IgD-negative memory B cell (primary cell): ENCODE results near the gene OPRD1. TPM values are rescaled to one million over a fixed set of nuclear protein-coding genes. Genes with fewer than 3 reads are reported as not detected.
A peak's percentile ranks its signal among the peaks of the same experiment; 100 is the strongest.
"Not testable (repeated sequence)": the region's sequence is repeated elsewhere in the genome, so short reads cannot be mapped to it uniquely, and the experiment has no call there.

Experiments used
- H3K27ac Mint-ChIP-seq, 3 donors: one replicate each; pipeline ENCODE4 v1.8.0; 2020 to 2022; ENCODE audit warnings: mild to moderate bottlenecking in 3 of 3, mixed read lengths in 3 of 3, moderate library complexity in 1 of 3
- H3K27me3 Mint-ChIP-seq: one replicate; pipeline ENCODE4 v1.8.0; 2021; ENCODE audit warnings: mixed read lengths
- H3K36me3 Mint-ChIP-seq: one replicate; pipeline ENCODE4 v1.8.0; 2020; ENCODE audit warnings: mild to moderate bottlenecking, mixed read lengths
- H3K4me1 Mint-ChIP-seq, 3 donors: one replicate each; pipeline ENCODE4 v1.8.0; 2020 to 2022; ENCODE audit warnings: mixed read lengths in 3 of 3, mild to moderate bottlenecking in 1 of 3
- H3K4me3 Mint-ChIP-seq, 4 donors: one replicate each; pipeline ENCODE4 v1.8.0; 2020 to 2022; ENCODE audit warnings: mild to moderate bottlenecking in 4 of 4, mixed read lengths in 4 of 4, moderate library complexity in 3 of 4
- H3K9me3 Mint-ChIP-seq, 3 donors: one replicate each; pipeline ENCODE4 v1.8.0; 2020 to 2021; ENCODE audit warnings: mixed read lengths in 3 of 3, mild to moderate bottlenecking in 1 of 3
- polyA plus RNA-seq: library from polyadenylated mRNA; unstranded; fragments of 300-500 nt; fragmentation: Illumina TruSeq; gene quantifications from one replicate; pipeline ENCODE4 v1.2.3, GENCODE V29; 2021

Gene OPRD1
- polyA plus RNA-seq, result 0.03 TPM

DNA sequence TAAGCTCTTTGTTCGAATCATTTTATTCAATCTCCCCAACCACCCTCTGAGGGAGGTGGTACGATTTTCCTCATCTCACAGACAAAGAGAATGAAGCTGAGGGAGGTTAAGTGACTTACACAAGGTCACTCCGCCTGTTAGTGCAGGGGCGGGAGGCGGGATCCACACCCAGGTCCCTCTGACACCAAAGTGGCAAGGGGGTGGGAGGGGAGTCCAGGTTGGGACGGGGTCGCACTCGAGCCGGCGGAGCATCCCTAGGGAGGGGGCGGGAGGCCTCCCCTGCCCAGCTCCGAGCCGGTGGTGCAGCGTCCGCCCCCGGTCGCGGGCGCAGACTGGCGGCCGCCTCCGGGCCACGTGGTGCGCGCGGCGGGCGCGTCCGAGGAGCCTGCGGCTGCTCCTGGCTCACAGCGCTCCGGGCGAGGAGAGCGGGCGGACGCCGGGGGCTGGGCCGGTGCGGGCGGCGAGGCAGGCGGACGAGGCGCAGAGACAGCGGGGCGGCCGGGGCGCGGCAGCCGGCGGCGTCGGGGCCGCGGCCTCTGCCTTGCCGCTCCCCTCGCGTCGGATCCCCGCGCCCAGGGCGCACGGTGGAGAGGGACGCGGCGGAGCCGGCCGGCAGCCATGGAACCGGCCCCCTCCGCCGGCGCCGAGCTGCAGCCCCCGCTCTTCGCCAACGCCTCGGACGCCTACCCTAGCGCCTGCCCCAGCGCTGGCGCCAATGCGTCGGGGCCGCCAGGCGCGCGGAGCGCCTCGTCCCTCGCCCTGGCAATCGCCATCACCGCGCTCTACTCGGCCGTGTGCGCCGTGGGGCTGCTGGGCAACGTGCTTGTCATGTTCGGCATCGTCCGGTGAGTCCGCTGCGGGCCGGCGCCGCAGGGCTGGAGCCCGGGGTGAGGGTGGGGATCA is at the start of gene OPRD1:
Gene OPRD1, plus strand, starts transcription at position 405 of the 903 bp plus-strand sequence. Its CDS starts 214 bp downstream, at position 619.
- Mint-ChIP-seq H3K36me3 (no peaks in the 10 kb centered on the region), H3K4me3 (no peak within 1 kb of the TSS), H3K9me3 (no peaks in the 10 kb centered on the region), H3K27me3 (peaks cover 50% of the 10 kb centered on the region), H3K27ac (no peak within 1 kb of the TSS), H3K4me1 (peaks cover 0 to 4% (median 2%) of the 10 kb centered on the region in 3 donors)

DNA sequence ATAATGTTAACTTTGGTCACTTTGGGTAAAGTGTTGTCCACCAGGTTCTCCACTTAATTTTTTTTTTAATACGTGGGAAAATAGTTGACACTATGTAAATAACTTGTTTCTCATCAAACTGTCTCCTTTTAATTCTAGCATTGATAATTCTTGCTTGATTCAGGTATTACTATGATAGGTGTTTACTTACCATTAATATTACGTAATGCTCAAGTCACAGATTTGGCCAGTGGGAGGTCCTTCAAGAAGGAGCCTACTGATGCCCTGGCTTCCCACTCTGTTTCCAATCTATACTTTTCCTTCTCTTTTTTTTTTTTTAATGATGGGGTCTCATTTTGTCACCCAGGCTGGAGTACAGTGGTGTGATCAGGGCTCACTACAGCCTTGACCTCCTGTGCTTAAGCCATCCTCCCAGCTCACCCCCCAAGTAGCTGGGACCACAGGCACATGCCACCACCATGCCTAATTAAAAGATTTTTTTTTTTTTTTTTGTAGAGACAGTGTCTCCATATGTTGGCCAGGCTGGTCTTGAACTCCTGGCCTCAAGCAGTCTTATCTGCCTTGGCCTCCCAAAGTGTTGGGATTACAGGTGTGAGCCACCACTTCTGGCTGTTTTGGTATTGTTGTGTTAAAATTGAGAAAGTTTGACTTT is 45.3 kb upstream of the OPRD1 start:
- no peak overlapping the region for H3K4me3 Mint-ChIP-seq
- no peaks in the 10 kb centered on the region for H3K27me3 Mint-ChIP-seq
- H3K27ac Mint-ChIP-seq, result no peak overlapping the region
- peaks cover 2% of the 10 kb centered on the region for H3K36me3 Mint-ChIP-seq
- H3K4me1 Mint-ChIP-seq, result peaks cover 5 to 20% (median 10%) of the 10 kb centered on the region in 3 donors
- H3K9me3 Mint-ChIP-seq, result no peaks in the 10 kb centered on the region

DNA sequence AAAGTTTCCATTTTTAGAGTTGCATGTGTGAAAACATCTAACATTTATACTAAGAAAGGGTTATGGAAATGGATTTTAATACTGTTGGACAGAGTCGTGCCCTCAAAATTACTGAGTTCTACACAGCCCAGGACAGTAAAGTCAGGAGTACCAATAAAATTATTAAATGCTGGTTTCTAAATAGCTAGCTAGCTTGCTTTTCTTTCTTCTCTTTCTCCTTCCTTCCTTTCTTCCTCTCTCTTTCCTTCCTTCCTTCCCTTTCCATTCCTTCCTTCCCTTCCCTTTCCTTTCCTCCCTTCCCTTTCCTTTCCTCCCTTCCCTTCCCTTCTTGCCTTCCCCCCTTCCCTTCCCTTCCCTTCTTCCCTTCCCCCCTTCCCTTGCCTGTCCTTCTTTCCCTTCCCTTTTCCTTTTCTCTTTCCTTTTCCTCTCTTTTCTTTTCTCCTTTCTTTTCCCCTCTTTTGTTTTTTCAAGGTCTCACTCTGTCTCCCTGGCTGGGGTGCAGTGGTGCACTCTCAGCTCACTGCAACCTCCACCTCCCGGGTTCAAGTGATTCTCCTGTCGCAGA is 41.3 kb upstream of the OPRD1 start:
- no peaks in the 10 kb centered on the region for H3K9me3 Mint-ChIP-seq
- H3K27me3 Mint-ChIP-seq, result no peaks in the 10 kb centered on the region
- peak overlapping the region in 1 of 3 donors; percentile 71 for H3K27ac Mint-ChIP-seq
- peaks cover 3% of the 10 kb centered on the region for H3K36me3 Mint-ChIP-seq
- peaks cover 8 to 13% (median 8%) of the 10 kb centered on the region in 3 donors for H3K4me1 Mint-ChIP-seq
- no peak overlapping the region for H3K4me3 Mint-ChIP-seq

DNA sequence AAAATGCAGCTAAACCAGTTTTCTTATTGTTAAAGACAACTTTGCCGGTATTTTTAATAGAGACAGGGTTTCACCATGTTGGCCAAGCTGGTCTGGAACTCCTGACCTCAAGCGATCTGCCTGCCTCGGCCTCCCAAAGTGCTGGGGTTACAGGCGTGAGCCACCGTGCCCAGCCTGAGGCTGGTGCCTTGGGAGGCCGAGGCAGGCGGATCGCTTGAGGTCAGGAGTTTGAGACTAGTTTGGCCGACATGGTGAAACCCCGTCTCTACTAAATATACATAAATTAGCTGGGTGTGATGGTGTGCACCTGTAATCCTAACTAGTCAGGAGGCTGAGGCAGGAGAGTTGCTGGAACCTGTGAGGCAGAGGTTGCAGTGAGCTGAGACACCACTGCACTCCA is 40.0 kb upstream of the OPRD1 start:
- H3K36me3 Mint-ChIP-seq, H3K9me3 Mint-ChIP-seq, H3K4me1 Mint-ChIP-seq, H3K4me3 Mint-ChIP-seq, H3K27me3 Mint-ChIP-seq: not testable (repeated sequence)
- peak overlapping the region in 1 of 3 donors; percentile 73 for H3K27ac Mint-ChIP-seq

DNA sequence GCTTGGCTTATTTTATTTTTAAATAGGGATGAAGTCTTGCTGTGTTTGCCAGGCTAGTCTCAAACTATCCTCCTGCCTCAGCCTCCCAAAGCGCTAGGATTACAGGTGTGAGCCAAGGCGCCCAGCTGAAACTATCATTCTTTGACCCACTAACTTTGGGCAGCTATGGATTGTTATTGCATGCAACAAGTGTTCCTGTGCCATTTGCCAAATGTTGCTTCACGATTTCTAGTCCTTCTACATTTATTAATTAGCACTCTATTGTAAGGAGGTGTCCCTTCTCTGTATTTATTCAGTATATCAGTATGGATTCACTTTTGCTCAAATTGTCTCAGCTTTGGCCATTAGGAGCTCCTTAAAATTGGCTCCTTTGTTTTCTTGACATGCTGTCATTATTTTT is 38.9 kb upstream of the OPRD1 start:
- peaks cover 1% of the 10 kb centered on the region for H3K36me3 Mint-ChIP-seq
- H3K4me3 Mint-ChIP-seq, result no peak overlapping the region
- H3K9me3 Mint-ChIP-seq, result no peaks in the 10 kb centered on the region
- no peak overlapping the region for H3K27ac Mint-ChIP-seq
- peaks cover 3 to 9% (median 8%) of the 10 kb centered on the region in 3 donors for H3K4me1 Mint-ChIP-seq
- no peaks in the 10 kb centered on the region for H3K27me3 Mint-ChIP-seq

DNA sequence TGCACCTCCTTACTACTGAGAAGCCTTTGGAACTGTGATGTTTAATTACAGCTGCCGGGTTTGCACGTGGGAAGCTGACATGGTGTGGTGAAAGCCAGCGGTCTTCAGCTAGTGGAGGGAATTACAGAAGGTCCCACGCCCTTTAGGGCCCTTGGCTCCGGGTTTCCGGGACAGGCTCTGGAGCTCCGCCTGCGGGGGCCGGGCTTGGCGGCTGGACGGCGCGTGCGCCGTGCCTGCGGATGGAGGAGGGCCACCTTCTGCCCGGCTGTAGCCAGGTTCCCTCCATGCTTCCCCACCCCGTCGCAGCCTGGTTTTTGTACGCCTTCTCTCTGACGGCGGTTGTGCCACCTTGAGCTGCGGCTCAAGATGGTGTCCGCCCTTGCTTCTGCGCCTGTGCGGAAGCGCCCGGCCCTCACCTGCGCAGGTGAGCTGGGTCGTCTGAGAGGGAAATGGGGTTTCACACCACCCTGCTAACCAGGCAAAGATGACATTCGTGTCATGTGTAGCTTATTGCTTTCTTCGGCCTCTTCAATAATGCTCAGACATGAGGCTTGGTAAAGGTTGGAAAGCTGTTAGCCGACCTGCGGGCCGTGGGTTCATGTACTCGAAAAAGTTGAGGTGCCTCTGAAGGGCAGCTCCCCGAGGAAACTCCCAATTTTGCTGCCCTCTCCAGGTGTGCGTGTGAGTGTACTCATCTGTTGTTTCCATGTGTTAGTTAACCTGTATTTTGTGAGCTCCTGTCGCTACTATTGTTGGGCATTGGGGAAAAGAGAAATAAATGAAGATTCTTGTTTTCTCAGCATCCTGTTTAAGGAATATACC is 36.6 kb upstream of the OPRD1 start:
- Mint-ChIP-seq H3K36me3 (peaks cover 1% of the 10 kb centered on the region), H3K27me3 (peaks cover 2% of the 10 kb centered on the region), H3K27ac (peak overlapping the region in 1 of 3 donors; percentile 71), H3K4me3 (peak overlapping the region; percentile 74 to 95 (median 84)), H3K9me3 (no peaks in the 10 kb centered on the region), H3K4me1 (peaks cover 3 to 5% (median 4%) of the 10 kb centered on the region in 3 donors)

DNA sequence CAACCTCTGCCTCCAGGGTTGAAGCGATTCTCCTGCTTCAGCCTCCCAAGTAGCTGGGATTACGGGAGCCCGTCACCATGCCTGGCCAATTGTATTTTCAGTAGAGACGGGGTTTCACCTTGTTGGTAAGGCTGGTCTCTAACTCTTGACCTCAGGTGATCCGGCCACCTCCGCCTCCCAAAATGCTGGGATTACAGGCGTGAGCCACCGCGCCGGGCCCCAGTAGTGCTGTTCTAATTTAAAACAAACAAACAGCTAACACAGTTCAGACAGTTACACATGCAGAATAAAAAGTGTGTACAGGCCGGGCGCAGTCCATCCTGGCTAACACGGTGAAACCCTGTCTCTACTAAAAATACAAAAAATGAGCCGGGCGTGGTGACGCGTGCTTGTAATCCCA is 35.6 kb upstream of the OPRD1 start:
- H3K27ac Mint-ChIP-seq, result no peak overlapping the region
- H3K9me3 Mint-ChIP-seq, result no peaks in the 10 kb centered on the region
- peaks cover 1% of the 10 kb centered on the region for H3K36me3 Mint-ChIP-seq
- peaks cover 3 to 5% (median 4%) of the 10 kb centered on the region in 3 donors for H3K4me1 Mint-ChIP-seq
- H3K4me3 Mint-ChIP-seq, result peak overlapping the region in 1 of 4 donors; percentile 95
- H3K27me3 Mint-ChIP-seq, result peaks cover 2% of the 10 kb centered on the region

DNA sequence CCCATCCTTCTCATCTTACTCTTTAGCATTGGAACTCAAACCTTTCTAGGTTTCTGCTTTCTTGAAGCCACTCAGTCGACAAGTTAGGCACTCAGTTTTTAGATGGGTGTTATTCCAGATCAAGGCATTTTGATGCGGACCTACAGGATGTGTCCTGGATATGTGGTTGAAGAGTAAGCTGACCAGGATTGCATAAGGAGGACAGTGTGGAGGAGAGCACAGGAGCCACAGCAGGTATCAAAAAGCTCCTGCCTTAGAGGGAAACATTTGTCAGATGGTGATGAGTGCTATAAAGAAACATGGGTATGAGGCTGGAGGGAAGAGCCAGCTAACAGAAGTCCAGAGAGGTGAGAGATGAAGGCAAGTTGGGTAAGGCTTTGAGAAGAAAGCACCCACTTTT is 33.9 kb upstream of the OPRD1 start:
- no peaks in the 10 kb centered on the region for H3K9me3 Mint-ChIP-seq
- H3K27me3 Mint-ChIP-seq, result peaks cover 2% of the 10 kb centered on the region
- H3K36me3 Mint-ChIP-seq, result peaks cover 4% of the 10 kb centered on the region
- peak overlapping the region in 1 of 3 donors; percentile 52 for H3K27ac Mint-ChIP-seq
- no peak overlapping the region for H3K4me3 Mint-ChIP-seq
- peaks cover 0 to 5% (median 3%) of the 10 kb centered on the region in 3 donors for H3K4me1 Mint-ChIP-seq

DNA sequence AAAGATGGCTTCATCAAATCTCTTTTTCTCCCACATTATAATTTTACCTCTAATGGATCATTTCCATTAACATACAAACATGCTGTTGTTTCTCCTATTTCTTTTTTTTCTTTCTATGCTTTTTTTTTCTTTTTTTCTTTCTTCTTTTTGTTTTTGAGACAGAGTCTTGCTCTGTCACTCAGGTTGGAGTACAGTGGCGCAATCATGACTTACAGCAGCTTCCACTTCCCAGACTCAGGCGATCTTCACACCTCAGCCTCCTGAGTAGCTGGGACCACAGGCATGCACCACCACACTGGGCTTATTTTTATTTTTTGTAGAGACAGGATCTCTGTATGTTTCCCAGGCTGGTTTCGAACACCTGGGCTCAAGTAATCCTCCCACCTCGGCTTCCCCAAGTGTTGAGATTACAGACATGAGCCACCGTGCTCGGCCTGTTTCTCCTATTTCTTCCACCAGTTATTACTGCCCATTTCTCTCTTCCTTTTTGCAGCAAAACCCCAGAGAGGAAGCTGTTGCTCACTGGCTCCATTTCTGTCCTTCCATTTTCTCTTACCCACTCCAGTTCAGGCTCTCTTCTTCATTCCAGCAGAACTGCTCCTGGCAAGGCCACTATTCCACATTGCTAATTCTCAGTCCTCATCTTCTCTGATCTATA is 32.1 kb upstream of the OPRD1 start:
- Mint-ChIP-seq H3K36me3 (peaks cover 3% of the 10 kb centered on the region), H3K4me3 (no peak overlapping the region), H3K9me3 (no peaks in the 10 kb centered on the region), H3K27ac (no peak overlapping the region), H3K27me3 (peaks cover 2% of the 10 kb centered on the region), H3K4me1 (peaks cover under 1 to 4% (median 2%) of the 10 kb centered on the region in 3 donors)

DNA sequence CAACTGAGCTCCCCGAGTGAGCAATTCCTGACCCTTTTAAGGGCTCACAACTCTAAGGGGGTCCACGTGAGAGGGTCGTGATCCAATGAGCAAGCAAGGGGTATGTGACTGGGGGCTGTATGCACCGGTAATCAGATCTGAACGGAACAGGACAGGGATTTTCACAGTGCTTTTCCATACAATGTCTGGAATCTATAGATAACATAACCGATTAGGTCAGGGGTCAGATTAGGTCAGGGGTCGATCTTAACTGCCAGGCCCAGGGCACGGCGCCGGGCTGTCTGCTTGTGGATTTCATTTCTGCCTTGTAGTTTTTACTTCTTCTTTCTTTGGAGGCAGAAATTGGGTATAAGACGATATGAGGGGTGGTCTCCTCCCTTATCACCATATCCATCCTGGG is 30.7 kb upstream of the OPRD1 start:
- Mint-ChIP-seq H3K27ac (peak overlapping the region in 1 of 3 donors; percentile 91), H3K27me3 (peaks cover 2% of the 10 kb centered on the region), H3K4me1 (peaks cover 6 to 8% (median 7%) of the 10 kb centered on the region in 3 donors), H3K9me3 (no peaks in the 10 kb centered on the region), H3K4me3 (no peak overlapping the region), H3K36me3 (peaks cover 5% of the 10 kb centered on the region)

DNA sequence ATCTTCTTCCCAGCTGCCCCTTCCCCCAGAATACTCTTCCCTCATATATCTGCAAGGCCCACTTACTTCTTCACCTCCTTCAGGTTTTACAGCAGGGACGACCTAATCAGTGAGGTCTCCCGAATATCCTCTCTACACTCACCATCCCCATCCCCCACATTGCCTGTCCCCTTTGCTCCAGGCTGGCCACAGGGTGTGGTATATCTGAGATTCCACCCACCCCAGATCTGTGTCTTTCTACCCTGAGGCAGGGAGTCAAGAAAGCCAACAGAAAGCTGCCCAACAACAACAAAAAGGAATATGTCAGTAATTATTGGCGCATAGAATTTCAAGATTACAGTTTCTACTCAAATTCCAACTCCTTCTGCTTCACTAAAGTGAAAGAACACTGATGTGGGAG is 30.0 kb upstream of the OPRD1 start:
- peaks cover 5% of the 10 kb centered on the region for H3K36me3 Mint-ChIP-seq
- H3K27me3 Mint-ChIP-seq, result peaks cover 2% of the 10 kb centered on the region
- no peaks in the 10 kb centered on the region for H3K9me3 Mint-ChIP-seq
- peak overlapping the region in 1 of 3 donors; percentile 31 for H3K27ac Mint-ChIP-seq
- H3K4me1 Mint-ChIP-seq, result peaks cover 6 to 8% (median 7%) of the 10 kb centered on the region in 3 donors
- H3K4me3 Mint-ChIP-seq, result peak overlapping the region in 1 of 4 donors; percentile 45

DNA sequence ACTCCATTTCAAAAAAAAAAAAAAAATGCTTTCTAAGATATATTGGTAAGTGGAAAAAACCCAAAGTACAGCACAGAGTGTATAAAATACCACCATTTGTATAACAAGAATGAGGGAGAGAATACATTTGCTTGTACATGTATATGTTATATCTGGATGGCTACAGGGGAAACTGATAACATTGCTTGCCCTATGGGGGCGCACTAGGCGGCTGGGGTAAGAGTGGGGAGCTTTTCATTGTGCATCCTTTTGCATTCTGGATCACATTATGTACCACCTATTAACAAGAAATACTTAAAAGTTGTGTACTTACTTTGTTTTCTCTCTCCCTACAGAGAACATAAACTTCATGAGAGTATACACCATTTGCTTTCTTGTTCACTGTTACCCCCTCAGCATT is 28.6 kb upstream of the OPRD1 start:
- H3K27me3 Mint-ChIP-seq, result peaks cover 2% of the 10 kb centered on the region
- peaks cover 5% of the 10 kb centered on the region for H3K36me3 Mint-ChIP-seq
- H3K4me3 Mint-ChIP-seq, result peak overlapping the region in 1 of 4 donors; percentile 30
- H3K9me3 Mint-ChIP-seq, result no peaks in the 10 kb centered on the region
- H3K4me1 Mint-ChIP-seq, result peaks cover 6 to 8% (median 7%) of the 10 kb centered on the region in 3 donors
- no peak overlapping the region for H3K27ac Mint-ChIP-seq

DNA sequence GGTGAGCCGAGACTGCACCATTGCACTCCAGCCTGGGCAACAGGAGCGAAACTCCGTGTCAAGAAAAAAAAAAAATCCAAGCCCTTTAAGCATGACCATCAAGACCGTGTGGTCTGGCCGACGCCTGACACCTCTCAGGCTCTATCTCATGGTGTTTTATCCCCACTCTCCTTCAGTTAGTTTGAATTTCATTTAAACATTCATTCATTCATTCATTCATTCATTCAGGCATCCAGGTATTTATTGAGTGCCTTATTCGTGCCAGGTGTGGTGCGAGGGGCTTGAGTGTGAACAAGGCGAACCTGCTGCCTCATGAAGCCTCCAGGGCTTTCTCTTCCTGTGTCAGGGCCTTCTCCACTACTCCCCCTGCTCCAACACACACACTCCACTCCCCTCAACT is 22.6 kb upstream of the OPRD1 start:
- H3K9me3 Mint-ChIP-seq, result no peaks in the 10 kb centered on the region
- peaks cover 2% of the 10 kb centered on the region for H3K36me3 Mint-ChIP-seq
- H3K4me3 Mint-ChIP-seq, result no peak overlapping the region
- H3K27ac Mint-ChIP-seq, result no peak overlapping the region
- H3K4me1 Mint-ChIP-seq, result peaks cover 6 to 8% (median 7%) of the 10 kb centered on the region in 3 donors
- peaks cover 1% of the 10 kb centered on the region for H3K27me3 Mint-ChIP-seq

DNA sequence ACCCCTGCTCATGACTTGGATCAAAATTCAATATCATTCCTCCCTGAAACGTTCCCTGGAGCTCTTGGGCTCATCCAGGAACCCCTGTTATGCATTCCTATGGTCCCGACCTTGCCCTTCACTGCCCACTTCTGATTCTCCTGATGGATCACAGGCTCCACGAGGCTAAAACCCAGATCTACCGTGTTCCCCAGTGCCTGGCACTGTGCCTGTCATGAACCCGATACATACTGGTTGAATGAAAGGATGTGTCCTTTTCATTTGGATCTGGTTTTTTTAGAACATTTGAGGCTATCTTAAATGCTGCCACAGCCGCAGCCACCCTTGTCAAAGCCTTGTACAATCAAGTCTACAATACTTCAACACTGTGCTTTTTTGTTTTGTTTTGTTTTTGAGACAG is 22.2 kb upstream of the OPRD1 start:
- H3K27ac Mint-ChIP-seq, result no peak overlapping the region
- H3K4me1 Mint-ChIP-seq, result peaks cover 6 to 8% (median 7%) of the 10 kb centered on the region in 3 donors
- H3K9me3 Mint-ChIP-seq, result no peaks in the 10 kb centered on the region
- no peak overlapping the region for H3K4me3 Mint-ChIP-seq
- H3K27me3 Mint-ChIP-seq, result peaks cover 1% of the 10 kb centered on the region
- H3K36me3 Mint-ChIP-seq, result peaks cover 2% of the 10 kb centered on the region
